GM23338 (cell line): Measurements from ENCODE around the gene HNF4A. TPM values are rescaled to one million over a fixed set of nuclear protein-coding genes. Genes with fewer than 3 reads are reported as not detected.

Experiments used
- ATAC-seq: fragments of 200-7000 bp; cut with Tn5 transposase; 3 replicates; pipeline ENCODE4 v1.9.1; 2020
- DNase-seq: peaks from one replicate; pipeline ENCODE4 v3.0.0-alpha.2; 2015; ENCODE audit warnings: low spot score
- H2AFZ ChIP-seq: fragments of 200-600 bp; sonication (generic); 2 replicates; pipeline ENCODE4 v1.8.0; 2016; ENCODE audit warnings: antibody characterized with exemption, mild to moderate bottlenecking, moderate library complexity
- H3F3A ChIP-seq: fragments of 200-600 bp; sonication (generic); replicated peaks from 2 replicates; pipeline ENCODE4 v1.8.0; 2017; ENCODE audit warnings: antibody characterized with exemption, mixed run types, low read depth
- H3K27ac ChIP-seq: fragments of 200-600 bp; sonication (generic); 2 replicates; pipeline ENCODE4 v1.6.1; 2016; ENCODE audit warnings: low read depth
- H3K27me3 ChIP-seq: fragments of 200-600 bp; sonication (generic); 2 replicates; pipeline ENCODE4 v1.8.0; 2016; ENCODE audit warnings: mild to moderate bottlenecking, mixed run types, moderate library complexity; ENCODE audit not compliant: insufficient read depth
- H3K36me3 ChIP-seq: fragments of 200-600 bp; sonication (generic); 2 replicates; pipeline ENCODE4 v1.8.0; 2016; ENCODE audit warnings: mild to moderate bottlenecking; ENCODE audit not compliant: insufficient read depth
- H3K4me1 ChIP-seq: fragments of 200-600 bp; sonication (generic); 2 replicates; pipeline ENCODE4 v1.8.0; 2016; ENCODE audit warnings: mild to moderate bottlenecking, moderate library complexity; ENCODE audit not compliant: insufficient read depth
- H3K4me2 ChIP-seq: fragments of 200-600 bp; sonication (generic); 2 replicates; pipeline ENCODE4 v1.7.1; 2017; ENCODE audit warnings: mixed run types
- H3K4me3 ChIP-seq: fragments of 200-600 bp; sonication (generic); 2 replicates; pipeline ENCODE4 v1.6.1; 2016; ENCODE audit warnings: mixed run types
- H3K79me2 ChIP-seq: fragments of 200-600 bp; sonication (generic); replicated peaks from 2 replicates; pipeline ENCODE4 v1.8.0; 2017; ENCODE audit warnings: mild to moderate bottlenecking; ENCODE audit not compliant: insufficient read depth
- H3K9me2 ChIP-seq: fragments of 200-600 bp; sonication (generic); 2 replicates; pipeline ENCODE4 v1.8.0; 2017; ENCODE audit not compliant: insufficient read depth
- H4K20me1 ChIP-seq: fragments of 200-600 bp; sonication (generic); replicated peaks from 2 replicates; pipeline ENCODE4 v1.8.0; 2017; ENCODE audit warnings: mild to moderate bottlenecking; ENCODE audit not compliant: insufficient read depth
- H3K27ac Mint-ChIP-seq: 2 replicates; pipeline ENCODE4 v1.8.0; 2020; ENCODE audit warnings: inconsistent platforms, mild to moderate bottlenecking, moderate library complexity, mixed read lengths
- H3K27me3 Mint-ChIP-seq: 3 replicates; pipeline ENCODE4 v1.8.0; 2022; ENCODE audit warnings: low read depth, mild to moderate bottlenecking, moderate library complexity, mixed read lengths, inconsistent platforms; ENCODE audit not compliant: insufficient read depth, poor library complexity
- H3K36me3 Mint-ChIP-seq: 3 replicates; pipeline ENCODE4 v1.8.0; 2021; ENCODE audit warnings: low read depth, mild to moderate bottlenecking, inconsistent platforms, moderate library complexity, mixed read lengths
- H3K4me1 Mint-ChIP-seq: 3 replicates; pipeline ENCODE4 v1.8.0; 2020; ENCODE audit warnings: mild to moderate bottlenecking, inconsistent platforms, mixed read lengths
- H3K4me3 Mint-ChIP-seq: 3 replicates; pipeline ENCODE4 v1.8.0; 2021; ENCODE audit warnings: moderate library complexity, mild to moderate bottlenecking, inconsistent platforms, mixed read lengths
- H3K9me3 Mint-ChIP-seq: 3 replicates; pipeline ENCODE4 v1.8.0; 2020; ENCODE audit warnings: moderate library complexity, mild to moderate bottlenecking, inconsistent platforms, mixed read lengths
- EZH2phosphoT487 ChIP-seq: fragments of 200-600 bp; sonication (generic); IDR thresholded peaks from one replicate; pipeline ENCODE4 v1.8.1; 2018; ENCODE audit warnings: antibody characterized with exemption; ENCODE audit not compliant: unreplicated experiment
- JUNB ChIP-seq: IDR thresholded peaks from one replicate; pipeline ENCODE4 v1.6.1; 2016; ENCODE audit warnings: antibody characterized with exemption; ENCODE audit not compliant: unreplicated experiment
- REST ChIP-seq: IDR thresholded peaks from one replicate; pipeline ENCODE4 v1.6.1; 2018; ENCODE audit warnings: antibody characterized with exemption; ENCODE audit not compliant: unreplicated experiment
- ZNF462 ChIP-seq: fragments of 250-450 bp; sonication (Bioruptor Pico); IDR thresholded peaks from 2 replicates; pipeline ENCODE4 v1.5.0; 2020; ENCODE audit warnings: mild to moderate bottlenecking, moderate library complexity
- polyA plus RNA-seq: library from polyadenylated mRNA; unstranded; fragments of >200 nt; fragmentation: Nextera tagmentation; extraction: Ambion mirVana; gene quantifications from 2 replicates; pipeline ENCODE4 v1.2.1, GENCODE V29; 2016
- total RNA-seq: library from RNA; depleted of rRNA; stranded (reverse); fragments of >200 nt; shearing (Covaris generic); gene quantifications from 2 replicates; pipeline ENCODE4 v1.2.3, GENCODE V29; 2014

The HNF4A gene
- total and polyA plus RNA-seq, 2 experiments from 2014 or later: not detected

- Mint-ChIP-seq H3K27ac (no peak overlapping the region), H3K4me3 (no peak overlapping the region), H3K36me3 (no peaks in the 10 kb centered on the region), H3K27me3 (peaks cover 5% of the 10 kb centered on the region), H3K9me3 (no peaks in the 10 kb centered on the region), H3K4me1 (no peaks in the 10 kb centered on the region)
- Histone ChIP-seq H3K4me3 (no peak overlapping the region), H3K36me3 (no peaks in the 10 kb centered on the region), H3K79me2 (no peaks in the 10 kb centered on the region), H3K27me3 (no peaks in the 10 kb centered on the region), H3K4me1 (no peaks in the 10 kb centered on the region), H3F3A (no peaks in the 10 kb centered on the region), H3K27ac (no peak overlapping the region), H3K4me2 (no peak overlapping the region), H4K20me1 (no peaks in the 10 kb centered on the region), H3K9me2 (no peaks in the 10 kb centered on the region), H2AFZ (no peak overlapping the region)
- DNase-seq (no peak), ATAC-seq (peak; percentile 67)
- TF ChIP-seq REST (peak; percentile 60), ZNF462 (CRISPR knock-in tag) (no peak), EZH2phosphoT487 (no peak), JUNB (no peak)
These were observed 41.1 kb downstream of the HNF4A start for GRCh38 chr20:44396369-44397130.
